Esophagus squamous epithelium (tissue), 5 donors: Measurements from ENCODE around the gene CLCF1. TPM values are rescaled to one million over a fixed set of nuclear protein-coding genes. Genes with fewer than 3 reads are reported as not detected.

Experiments
- DNase-seq: peaks from one replicate; lab custom pipeline; 2025; lab: John Stamatoyannopoulos, UW
- H3K27ac ChIP-seq, 4 donors: fragments of 200-600 bp; sonication (generic); one replicate each; pipeline ENCODE4 v1.5.1; 2016 to 2019; ENCODE audit warnings: mild to moderate bottlenecking in 1 of 4
- H3K27me3 ChIP-seq, 4 donors: fragments of 200-600 bp; sonication (generic); 1 replicate in 3 of 4; 2 replicates in 1 of 4; pipeline versions ENCODE4 v1.5.1 to v1.6.0; 2017 to 2021; ENCODE audit warnings: antibody characterized with exemption in 1 of 4
- H3K36me3 ChIP-seq, 3 donors: fragments of 200-600 bp; sonication (generic); one replicate each; pipeline ENCODE4 v1.5.1; 2016 to 2019
- H3K4me1 ChIP-seq, 3 donors: fragments of 200-600 bp; sonication (generic); one replicate each; pipeline ENCODE4 v1.5.1; 2017 to 2019
- H3K4me3 ChIP-seq, 4 donors: fragments of 200-600 bp; sonication (generic); 1 replicate in 3 of 4; 2 replicates in 1 of 4; pipeline ENCODE4 v1.5.1; 2016 to 2019; ENCODE audit warnings: mild to moderate bottlenecking in 2 of 4, moderate library complexity in 1 of 4
- H3K9me3 ChIP-seq, 3 donors: fragments of 200-600 bp; sonication (generic); one replicate each; pipeline ENCODE4 v1.5.1; 2016 to 2019
- POLR2A ChIP-seq, 4 donors: fragments of 450-650 bp; IDR thresholded peaks; one replicate each; pipeline ENCODE4 v1.6.1; 2017; ENCODE audit warnings: antibody characterized with exemption in 4 of 4, mild to moderate bottlenecking in 4 of 4, moderate library complexity in 3 of 4
- WGBS, 2 donors: methylation state at CpG; one replicate each; pipeline ENCODE4 v1.1.5; 2018; 5-methylcytosine and 5-hydroxymethylcytosine counted together
- intact Hi-C: fragments of 100-400 bp; cut with DNase I; formaldehyde crosslinking; loops from one replicate; pipeline ENCODE4 v1.15.0; 2022
- total RNA-seq, 4 donors: library from RNA; depleted of rRNA; stranded (reverse); fragments of >200 nt; gene quantifications; one replicate each; pipeline ENCODE4 v1.1.0, GENCODE V29; 2016
- TF ChIP-seq, protein P1 (sequence below), 6 experiments: fragments of 450-650 bp in 4 of 6; fragments of 200-600 bp in 2 of 6; sonication (generic) in 2 of 6; IDR thresholded peaks; one replicate each; pipeline ENCODE4 v1.5.1; 2016 to 2019; ENCODE audit warnings: antibody characterized with exemption in 6 of 6, mild to moderate bottlenecking in 4 of 6, moderate library complexity in 4 of 6
- donor health status: DM: yes; HTN: yes; CAD: no.

The CLCF1 gene
- total RNA-seq = 1 to 10 TPM; 2.3 to 6.8 (median 2.7) TPM

- Histone ChIP-seq H3K4me3 (peak within 1 kb of the TSS; percentile 57 to 98 (median 75)), H3K4me1 (peaks cover 41 to 69% (median 46%) of the 10 kb centered on the region in 3 donors), H3K27ac (peak within 1 kb of the TSS; percentile 82 to 98 (median 92)), H3K27me3 (peaks cover 0 to 11% (median 0%) of the 10 kb centered on the region in 4 donors), H3K36me3 (no peaks in the 10 kb centered on the region), H3K9me3 (no peaks in the 10 kb centered on the region)
- WGBS, 2 donors = 0% methylated on average over 6 to 15 of the region's 76 CpGs
- peak in 1 of 4 donors; percentile 32 for TF ChIP-seq POLR2A (IDR thresholded peaks at IDR 0.05)
- TF ChIP-seq, protein P1, sequence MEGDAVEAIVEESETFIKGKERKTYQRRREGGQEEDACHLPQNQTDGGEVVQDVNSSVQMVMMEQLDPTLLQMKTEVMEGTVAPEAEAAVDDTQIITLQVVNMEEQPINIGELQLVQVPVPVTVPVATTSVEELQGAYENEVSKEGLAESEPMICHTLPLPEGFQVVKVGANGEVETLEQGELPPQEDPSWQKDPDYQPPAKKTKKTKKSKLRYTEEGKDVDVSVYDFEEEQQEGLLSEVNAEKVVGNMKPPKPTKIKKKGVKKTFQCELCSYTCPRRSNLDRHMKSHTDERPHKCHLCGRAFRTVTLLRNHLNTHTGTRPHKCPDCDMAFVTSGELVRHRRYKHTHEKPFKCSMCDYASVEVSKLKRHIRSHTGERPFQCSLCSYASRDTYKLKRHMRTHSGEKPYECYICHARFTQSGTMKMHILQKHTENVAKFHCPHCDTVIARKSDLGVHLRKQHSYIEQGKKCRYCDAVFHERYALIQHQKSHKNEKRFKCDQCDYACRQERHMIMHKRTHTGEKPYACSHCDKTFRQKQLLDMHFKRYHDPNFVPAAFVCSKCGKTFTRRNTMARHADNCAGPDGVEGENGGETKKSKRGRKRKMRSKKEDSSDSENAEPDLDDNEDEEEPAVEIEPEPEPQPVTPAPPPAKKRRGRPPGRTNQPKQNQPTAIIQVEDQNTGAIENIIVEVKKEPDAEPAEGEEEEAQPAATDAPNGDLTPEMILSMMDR (IDR thresholded peaks at IDR 0.05) = no peak
- intact Hi-C loops = no loop called here
- no peak for DNase-seq
Observed at GRCh38 chr11:67372993-67373647, at the start of gene CLCF1. CLCF1 (minus strand) TSS chr11:67373598; CDS start chr11:67373539, 59 bp downstream.

DNA sequence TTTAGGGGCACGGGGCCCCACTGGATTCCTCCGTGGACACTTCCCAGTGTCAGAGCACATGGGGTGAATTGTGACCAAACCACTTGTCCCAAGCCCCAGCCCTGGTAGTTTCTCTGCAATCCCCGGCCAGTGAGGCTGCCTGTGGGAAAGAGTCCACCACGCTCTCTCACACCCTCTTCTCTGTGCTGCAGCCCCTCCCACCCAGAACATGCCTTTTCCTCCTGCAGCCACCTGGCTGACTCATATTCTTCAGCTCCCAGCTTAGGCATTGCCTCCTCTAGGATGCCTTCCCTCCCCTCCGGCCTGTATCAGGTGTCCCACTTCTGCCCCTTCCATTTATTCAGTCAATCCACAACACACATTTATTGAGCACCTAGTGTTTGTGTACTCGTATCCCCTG, 49.5 kb upstream of the CLCF1 start:
- H3K4me3 ChIP-seq = no peak overlapping the region
- peak overlapping the region in 3 of 4 donors; percentile 35 to 69 (median 61) for H3K27ac ChIP-seq
- 31 to 32% methylated on average over 4 to 6 of the region's 6 CpGs for WGBS, 2 donors
- peaks cover 22 to 59% (median 39%) of the 10 kb centered on the region in 3 donors for H3K4me1 ChIP-seq
- no peaks in the 10 kb centered on the region for H3K27me3 ChIP-seq
- DNase-seq = no peak
- intact Hi-C loops = no loop called here
- TF ChIP-seq, protein P1 (IDR thresholded peaks at IDR 0.05) = no peak
- no peak for TF ChIP-seq POLR2A (IDR thresholded peaks at IDR 0.05)
- H3K36me3 ChIP-seq = no peaks in the 10 kb centered on the region
- no peaks in the 10 kb centered on the region for H3K9me3 ChIP-seq

DNA sequence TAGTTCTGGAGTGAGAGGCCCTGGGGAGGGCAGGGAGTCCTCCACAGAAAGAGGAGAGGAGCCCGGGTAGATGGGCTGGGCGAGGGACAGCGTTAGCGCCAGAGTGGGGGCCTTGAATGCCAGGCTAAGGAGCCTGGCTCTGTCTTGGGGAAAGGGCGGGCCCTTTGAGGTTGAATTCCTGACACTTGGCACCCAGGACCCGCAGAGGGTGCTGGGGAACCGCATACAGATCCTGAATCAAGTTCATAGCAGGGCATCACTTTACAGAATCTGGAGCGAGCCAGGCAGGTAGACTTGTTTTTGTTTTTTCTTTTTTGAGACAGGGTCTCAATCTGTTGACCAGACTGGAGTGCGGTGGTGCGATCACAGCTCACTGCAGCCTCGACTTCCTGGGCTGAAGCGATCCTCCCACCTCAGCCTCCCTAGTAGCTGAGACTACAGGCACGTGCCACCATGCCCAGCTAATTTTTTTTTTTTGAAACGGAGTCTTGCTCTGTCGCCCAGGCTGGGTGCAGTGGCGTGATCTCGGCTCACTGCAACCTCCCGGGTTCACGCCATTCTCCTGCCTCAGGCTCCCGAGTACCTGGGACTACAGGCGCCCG, 48.1 kb upstream of the CLCF1 start:
- no peak for DNase-seq
- Histone ChIP-seq H3K36me3 (no peaks in the 10 kb centered on the region), H3K27ac (peak overlapping the region; percentile 71 to 97 (median 90)), H3K27me3 (no peaks in the 10 kb centered on the region), H3K9me3 (no peaks in the 10 kb centered on the region), H3K4me1 (peaks cover 25 to 65% (median 44%) of the 10 kb centered on the region in 3 donors), H3K4me3 (peak overlapping the region; percentile 50 to 89 (median 68))
- 72 to 78% methylated on average over 10 to 17 of the region's 22 CpGs for WGBS, 2 donors
- intact Hi-C loops = no loop called here
- TF ChIP-seq, protein P1 (IDR thresholded peaks at IDR 0.05) = no peak
- TF ChIP-seq POLR2A (IDR thresholded peaks at IDR 0.05) = no peak

GRCh38 chr11:67420646-67421429, 47.4 kb upstream of the CLCF1 start:
- H3K27me3 ChIP-seq = no peaks in the 10 kb centered on the region
- 0% methylated on average over 4 of the region's 97 CpGs; no CpG with 5 or more reads in 1 of the 2 donors for WGBS, 2 donors
- H3K36me3 ChIP-seq = no peaks in the 10 kb centered on the region
- peak overlapping the region; percentile 81 to 97 (median 90) for H3K27ac ChIP-seq
- peaks cover 32 to 72% (median 51%) of the 10 kb centered on the region in 3 donors for H3K4me1 ChIP-seq
- peak; percentile 74 for DNase-seq
- TF ChIP-seq, protein P1 (IDR thresholded peaks at IDR 0.05) = peak in 1 of 6 experiments; percentile 18
- TF ChIP-seq POLR2A (IDR thresholded peaks at IDR 0.05) = peak in 2 of 4 donors; percentile 60 to 81
- intact Hi-C loops = no loop called here
- H3K4me3 ChIP-seq = peak overlapping the region; percentile 50 to 89 (median 68)
- H3K9me3 ChIP-seq = no peaks in the 10 kb centered on the region
